GM12865 (cell line): ENCODE results near the gene GPC1.

Experiments
- DNase-seq: peaks from one replicate; pipeline ENCODE4 v3.0.0; 2010; ENCODE audit warnings: low read depth
- H3K4me3 ChIP-seq: 2 replicates; pipeline ENCODE4 v1.5.1; 2011; ENCODE audit warnings: mild to moderate bottlenecking, low read depth, low read length, control low read depth
- TF ChIP-seq, protein P1 (sequence below): IDR thresholded peaks from 2 replicates; pipeline ENCODE4 v1.5.1; 2011; ENCODE audit warnings: low read length, control low read depth, low read depth, inconsistent platforms; ENCODE audit not compliant: insufficient read depth; ENCODE audit errors: missing control alignments

GPC1 gene

DNA sequence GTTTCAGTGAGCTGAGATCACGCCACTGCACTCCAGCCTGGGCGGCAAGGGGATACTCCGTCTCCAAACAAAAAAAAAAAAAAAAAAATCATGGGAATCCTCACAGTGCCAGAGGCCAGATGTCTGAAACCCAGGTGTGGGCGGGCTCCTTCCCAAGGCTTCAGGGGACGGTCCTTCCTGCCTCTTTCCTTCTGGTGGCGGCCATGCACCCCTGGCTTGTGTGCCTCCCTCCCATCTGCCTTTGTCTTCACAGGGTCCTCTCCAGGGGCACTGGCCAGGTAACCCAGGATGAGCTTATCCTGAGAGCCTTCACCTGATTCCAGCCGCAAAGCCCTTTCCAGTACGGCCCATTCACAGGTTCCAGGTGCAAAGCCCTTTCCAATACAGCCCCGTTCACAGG is 40.9 kb upstream of the GPC1 start:
- no peak overlapping the region for H3K4me3 ChIP-seq
- no peak for DNase-seq
- TF ChIP-seq, protein P1, sequence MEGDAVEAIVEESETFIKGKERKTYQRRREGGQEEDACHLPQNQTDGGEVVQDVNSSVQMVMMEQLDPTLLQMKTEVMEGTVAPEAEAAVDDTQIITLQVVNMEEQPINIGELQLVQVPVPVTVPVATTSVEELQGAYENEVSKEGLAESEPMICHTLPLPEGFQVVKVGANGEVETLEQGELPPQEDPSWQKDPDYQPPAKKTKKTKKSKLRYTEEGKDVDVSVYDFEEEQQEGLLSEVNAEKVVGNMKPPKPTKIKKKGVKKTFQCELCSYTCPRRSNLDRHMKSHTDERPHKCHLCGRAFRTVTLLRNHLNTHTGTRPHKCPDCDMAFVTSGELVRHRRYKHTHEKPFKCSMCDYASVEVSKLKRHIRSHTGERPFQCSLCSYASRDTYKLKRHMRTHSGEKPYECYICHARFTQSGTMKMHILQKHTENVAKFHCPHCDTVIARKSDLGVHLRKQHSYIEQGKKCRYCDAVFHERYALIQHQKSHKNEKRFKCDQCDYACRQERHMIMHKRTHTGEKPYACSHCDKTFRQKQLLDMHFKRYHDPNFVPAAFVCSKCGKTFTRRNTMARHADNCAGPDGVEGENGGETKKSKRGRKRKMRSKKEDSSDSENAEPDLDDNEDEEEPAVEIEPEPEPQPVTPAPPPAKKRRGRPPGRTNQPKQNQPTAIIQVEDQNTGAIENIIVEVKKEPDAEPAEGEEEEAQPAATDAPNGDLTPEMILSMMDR, result no peak

- no peak for DNase-seq
- TF ChIP-seq, protein P1, result no peak
- no peak overlapping the region for H3K4me3 ChIP-seq
These were observed 40.0 kb upstream of the GPC1 start for GRCh38 chr2:240395448-240395847.

DNA sequence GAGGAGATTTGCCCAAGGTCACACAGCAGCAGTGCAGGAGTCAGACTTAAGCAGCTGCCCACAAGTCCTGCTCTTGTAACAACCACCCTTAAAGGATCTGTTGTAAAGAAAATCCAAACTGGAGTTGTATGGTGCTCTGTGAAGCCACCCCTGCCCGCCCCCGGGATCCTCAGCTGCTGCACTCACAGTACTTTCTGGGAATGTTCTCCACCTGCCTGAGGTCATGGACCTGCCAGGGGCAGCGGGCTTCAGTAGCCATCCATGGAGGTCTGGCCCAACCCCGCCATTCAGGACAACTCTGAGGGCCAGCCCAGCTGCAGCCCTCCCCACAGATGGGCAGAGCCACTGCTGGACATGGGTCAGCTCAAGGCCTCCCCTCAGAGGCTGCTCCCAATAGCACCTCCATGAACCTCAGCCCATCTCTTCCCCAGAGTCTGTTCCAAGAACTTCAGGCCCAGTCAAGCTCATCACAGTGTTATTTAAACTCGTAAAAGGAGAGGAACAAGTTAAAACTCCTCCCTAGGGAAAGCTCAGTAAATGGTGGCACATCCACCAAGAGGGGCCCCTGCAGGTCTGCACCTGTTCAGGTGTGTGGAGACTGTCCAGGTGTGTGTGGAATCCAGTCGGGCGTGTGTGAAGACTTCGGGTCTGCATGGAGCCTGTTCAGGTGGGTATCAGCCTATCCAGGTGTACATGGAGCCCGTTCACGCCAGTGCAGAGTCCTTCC is 39.4 kb upstream of the GPC1 start:
- no peak overlapping the region for H3K4me3 ChIP-seq
- DNase-seq, result no peak
- TF ChIP-seq, protein P1, result no peak

DNA sequence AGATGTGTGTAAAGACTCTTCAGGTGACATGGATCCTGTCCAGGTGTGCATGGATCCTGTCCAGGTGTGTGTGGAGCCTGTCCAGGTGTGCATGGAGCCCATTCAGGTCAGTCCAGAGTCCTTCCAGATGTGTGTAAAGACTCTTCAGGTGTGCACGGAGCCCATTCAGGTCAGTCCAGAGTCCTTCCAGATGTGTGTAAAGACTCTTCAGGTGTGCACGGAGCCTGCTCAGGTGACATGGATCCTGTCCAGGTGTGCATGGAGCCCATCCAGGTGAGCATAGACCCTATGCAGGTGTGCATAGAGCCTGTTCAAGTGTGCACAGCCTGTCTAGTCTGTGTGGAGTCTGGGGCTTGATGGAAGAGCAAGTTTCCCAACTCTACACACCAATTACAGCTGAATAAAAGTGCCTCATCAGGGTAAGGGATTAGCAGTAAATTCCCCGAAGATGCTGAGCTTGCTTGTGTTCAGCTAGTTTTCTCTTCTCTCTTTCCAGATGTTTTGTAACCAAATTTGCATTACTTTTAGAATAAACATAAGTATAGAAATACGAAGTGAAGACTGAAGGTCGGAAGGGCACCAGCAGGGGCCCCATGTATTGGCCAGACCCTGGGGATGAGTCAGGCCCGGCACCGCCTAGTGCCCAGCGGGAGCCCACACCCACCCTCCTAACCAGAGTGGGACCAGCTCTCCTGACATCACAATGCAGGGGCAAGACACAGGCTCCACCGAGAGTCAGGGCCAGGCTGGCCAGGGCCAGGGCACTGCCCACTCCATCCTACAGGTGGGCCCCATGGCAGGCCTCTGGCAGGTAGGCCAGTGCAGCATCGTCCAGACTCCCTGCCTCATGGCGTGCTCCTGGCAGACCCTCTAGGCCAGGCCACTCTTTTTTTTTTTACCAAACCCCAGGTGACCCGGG is 38.6 kb upstream of the GPC1 start:
- DNase-seq, result no peak
- H3K4me3 ChIP-seq, result no peak overlapping the region
- TF ChIP-seq, protein P1, result no peak

- DNase-seq, result no peak
- TF ChIP-seq, protein P1, result no peak
- no peak overlapping the region for H3K4me3 ChIP-seq
These were observed 37.9 kb upstream of the GPC1 start for GRCh38 chr2:240397542-240397916.

DNA sequence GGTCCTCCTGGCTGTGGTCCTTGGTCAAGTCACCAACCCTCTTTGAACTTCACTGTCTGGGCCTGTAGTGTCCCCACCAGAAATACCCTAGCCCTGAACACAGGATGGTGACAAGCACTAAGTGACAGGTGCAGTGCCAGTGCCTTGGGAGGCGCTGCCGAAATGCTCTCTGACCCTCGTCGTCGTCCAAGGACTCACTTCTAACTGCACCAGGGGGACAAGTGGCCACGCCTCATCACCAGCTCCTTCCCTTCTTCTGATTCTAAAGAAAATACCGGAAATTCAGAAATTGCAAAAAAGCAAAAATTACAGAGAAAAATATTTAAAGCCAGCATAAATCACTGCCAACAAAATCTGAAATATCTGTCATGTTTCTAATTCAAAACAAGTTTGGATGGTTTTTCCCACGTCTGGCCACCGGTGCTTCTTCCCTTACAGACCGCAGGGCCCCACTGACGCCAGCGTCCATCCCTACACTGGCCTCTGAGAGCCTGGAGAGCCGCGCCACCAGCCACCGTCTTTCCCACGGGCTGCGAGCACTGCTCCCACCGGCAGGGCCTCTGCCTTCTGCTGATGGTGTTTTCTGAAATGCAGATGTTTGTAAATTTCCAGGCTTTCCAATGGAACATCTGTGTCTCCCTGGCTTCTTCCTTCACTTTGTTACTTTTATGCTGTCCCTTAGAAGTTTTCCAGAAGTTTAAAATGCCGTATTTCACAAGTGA is 37.4 kb upstream of the GPC1 start:
- TF ChIP-seq, protein P1, result no peak
- H3K4me3 ChIP-seq, result no peak overlapping the region
- no peak for DNase-seq
